Measurements from ENCODE around the gene DYNAP.

Gene DYNAP, protein sequence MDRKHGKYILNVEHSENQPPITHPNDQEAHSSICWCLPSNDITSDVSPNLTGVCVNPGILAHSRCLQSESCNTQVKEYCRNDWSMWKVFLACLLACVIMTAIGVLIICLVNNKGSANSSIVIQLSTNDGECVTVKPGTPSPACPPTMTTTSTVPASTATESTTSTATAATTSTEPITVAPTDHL

DNA sequence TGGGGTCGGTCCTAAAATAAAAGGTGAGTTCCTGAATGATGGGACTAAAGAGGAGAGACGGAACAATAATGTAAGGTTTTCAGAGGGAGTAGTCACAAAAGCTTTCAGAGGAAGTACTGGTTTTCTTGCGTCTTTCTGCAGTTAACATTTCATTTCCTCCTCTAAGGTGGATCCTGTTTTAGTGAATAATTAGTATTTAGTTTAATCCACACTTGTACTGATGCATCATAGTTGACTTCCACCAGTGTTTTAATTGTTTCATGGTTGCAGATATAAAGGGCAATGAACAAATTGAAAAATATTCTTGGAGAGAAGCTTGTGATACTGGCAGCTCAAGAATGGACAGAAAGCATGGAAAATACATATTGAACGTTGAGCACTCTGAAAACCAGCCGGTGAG lies at the start of gene DYNAP:
DYNAP (plus strand) TSS at position 301 of the 400 bp plus-strand sequence; CDS start at position 339, 38 bp downstream.
- no peak for DNase-seq

DNA sequence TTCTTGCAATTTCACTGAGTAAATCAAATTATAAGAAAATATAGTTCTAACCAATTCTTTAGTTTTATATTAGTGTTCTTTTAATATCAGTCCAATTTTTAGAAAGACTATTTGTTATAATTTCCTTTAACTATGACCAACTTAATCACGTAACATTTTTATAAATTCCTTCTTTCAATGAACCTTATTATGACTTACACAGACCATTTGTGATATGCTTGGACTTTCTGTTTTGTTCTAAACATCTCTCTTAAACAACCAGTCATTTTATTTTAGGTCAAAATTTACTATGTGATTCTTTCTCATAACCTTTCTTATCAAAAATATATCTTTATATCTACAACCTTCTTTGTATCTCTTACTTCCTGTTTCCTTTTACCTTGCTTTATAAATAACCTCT lies 39.5 kb upstream of the DYNAP start:
- DNase-seq = no peak

DNA sequence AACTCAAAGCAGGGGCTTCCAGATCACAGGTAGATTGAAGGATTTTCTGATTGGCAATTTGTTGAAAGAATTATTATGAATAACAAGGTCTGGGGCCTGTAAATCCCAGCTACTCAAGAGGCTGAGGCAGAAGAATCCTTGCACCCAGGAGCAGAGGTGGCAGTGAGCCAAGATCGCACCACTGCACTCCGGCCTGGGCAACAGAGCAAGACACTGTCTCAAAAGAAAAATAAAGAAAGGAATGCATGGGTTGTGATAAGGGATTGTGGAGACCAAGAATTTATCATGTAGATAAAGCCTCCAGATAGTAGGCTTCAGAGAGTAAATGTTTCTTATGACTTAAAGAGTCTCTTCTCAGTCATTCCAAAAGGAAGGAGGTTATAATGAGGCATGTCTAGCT lies 35.8 kb upstream of the DYNAP start:
- no peak for DNase-seq

DNA sequence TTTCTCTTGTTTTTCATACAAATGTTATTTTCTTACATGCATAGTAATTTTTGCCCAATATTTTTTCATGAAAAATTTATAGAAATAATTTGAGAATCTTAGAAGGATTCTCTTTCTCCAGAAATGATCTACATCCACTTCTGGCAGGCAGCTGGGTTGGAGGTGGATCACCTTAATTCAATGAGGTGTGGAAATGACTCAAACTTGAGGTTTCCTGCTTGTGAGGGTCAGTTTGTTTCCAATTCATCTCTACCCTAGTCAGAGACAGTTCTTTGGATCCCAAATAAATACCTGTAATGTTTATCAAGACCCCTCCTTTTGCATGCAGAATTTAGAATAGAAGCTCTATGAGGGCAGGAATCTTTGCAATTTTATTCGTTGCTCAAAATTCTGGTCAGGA lies 35.0 kb upstream of the DYNAP start:
- no peak for DNase-seq

DNA sequence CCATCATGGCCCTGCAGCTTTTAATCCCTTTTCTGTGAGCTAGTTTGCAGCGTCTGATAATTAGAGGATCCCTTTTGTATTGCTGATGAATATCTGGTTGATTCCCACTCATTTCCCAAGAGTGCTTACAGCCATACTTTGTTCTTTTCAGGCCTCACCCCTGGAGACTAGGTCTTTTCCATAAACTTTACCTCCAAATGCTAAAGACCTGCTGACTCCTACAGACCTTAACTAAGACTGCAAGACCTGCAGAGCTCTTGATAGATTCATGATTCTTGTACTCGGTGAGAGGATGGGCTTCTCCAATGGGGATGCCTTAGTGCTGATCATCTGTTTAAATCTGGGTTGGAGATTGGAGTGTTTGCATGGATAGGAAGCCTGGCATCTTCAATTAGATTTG lies 33.1 kb upstream of the DYNAP start:
- no peak for DNase-seq

DNA sequence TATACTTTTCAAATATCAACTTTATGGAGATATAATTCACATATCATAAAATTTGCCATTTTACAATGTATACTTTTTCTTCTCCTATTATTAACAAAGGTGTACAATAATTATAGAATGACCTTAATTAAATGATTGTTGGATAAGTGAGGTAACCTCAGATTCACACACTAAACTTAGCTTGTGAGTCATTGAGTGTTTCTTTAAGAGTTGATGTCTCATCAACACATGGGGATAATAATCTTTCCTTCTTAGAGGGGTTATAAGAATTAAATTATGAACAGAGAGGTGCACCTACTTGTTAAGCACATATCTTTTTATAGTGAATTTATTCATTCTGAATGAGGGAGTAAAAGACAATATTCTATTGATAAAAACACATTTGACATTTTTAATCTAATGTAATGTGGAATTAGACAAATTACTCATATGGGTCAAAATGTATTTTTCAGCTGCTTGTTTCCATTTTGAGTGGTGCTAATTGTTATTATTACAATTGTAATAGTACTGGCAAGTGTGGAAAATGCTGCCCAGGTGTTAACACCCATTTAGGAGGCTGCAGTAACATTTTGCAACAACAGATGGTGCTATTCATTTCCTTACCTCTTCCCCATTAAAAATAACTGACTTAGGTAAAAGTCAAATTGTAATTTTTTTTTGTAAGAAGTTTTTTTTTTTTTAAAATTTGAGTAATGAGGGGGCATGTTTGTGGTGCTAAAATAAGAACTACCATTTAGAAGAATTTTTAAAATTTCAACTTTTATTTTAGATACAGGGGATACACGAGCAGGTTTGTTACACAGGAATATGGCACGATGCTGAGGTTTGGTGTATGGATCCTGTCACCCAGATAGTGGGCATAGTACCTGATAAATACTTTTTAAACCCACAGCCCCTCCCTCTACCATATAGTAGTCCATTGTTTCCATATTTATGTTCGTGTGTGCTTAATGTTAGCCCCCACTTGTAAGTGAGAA lies 32.1 kb upstream of the DYNAP start:
- no peak for DNase-seq

DNA sequence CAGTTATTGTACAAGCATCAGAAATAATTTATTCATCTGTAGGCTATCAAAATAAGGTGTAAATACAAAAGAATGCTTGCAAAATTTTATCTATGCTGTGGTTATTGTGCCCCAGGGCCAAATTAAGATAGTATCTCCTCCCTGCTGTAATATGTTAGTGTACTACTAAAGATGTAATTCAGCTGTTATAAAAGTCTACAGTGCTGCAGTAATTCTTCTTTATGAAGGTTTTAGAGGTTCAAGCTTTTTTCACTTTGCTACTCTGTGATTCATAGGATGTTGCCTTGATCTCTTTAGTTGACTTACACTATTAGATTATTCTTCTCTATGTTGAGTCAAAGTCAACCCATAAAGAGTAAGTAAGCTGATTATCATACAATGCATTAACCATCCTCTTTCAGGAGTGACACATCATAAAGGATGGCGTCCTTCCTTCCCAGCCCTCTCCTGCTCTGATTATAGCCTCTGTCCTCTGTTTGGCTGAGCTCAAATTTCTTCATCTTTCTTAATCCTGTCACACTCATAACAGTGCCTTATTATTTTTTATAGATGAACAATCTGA lies 29.3 kb upstream of the DYNAP start:
- DNase-seq = no peak

DNA sequence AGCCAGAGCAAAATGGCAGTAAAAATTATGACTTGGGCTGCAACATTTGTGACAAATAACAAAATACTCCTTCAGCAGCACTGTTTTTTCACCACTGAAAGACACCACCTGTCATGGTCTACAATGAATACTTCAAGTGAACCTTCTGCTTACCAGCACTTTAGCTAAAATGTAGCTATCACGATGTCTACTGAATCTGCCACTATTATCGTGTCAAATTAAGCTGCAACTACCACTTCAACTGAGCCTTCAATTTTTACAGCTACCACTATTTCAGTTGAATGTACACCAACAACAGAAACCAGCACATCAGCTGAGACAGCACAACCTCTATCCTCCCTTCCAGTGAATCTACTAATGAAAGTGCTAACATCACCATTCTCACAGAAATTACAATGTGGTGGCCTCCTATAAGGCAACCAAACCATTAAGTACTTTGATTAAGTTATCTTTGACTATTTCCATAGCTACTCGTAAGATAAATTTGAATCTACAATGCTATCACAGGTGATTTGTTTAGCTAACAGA lies 10.8 kb upstream of the DYNAP start:
- no peak for DNase-seq

DNA sequence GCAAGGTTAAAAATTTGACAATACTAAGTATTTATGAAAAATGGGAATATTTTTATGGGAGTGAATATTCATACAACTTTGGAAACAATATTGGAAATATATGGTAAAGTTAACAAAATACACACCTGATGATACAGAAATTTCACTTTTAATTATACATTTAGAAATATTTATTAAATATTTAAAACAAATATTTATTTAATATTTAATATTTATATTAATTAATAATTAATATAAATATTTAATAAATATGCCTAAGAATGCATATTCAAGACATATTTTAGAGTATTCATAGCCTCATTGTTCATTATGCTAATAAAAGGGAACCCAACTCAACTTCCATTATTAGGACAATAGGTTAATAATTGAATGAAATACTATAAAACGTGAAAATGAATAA lies 7.0 kb upstream of the DYNAP start:
- DNase-seq = no peak

DNA sequence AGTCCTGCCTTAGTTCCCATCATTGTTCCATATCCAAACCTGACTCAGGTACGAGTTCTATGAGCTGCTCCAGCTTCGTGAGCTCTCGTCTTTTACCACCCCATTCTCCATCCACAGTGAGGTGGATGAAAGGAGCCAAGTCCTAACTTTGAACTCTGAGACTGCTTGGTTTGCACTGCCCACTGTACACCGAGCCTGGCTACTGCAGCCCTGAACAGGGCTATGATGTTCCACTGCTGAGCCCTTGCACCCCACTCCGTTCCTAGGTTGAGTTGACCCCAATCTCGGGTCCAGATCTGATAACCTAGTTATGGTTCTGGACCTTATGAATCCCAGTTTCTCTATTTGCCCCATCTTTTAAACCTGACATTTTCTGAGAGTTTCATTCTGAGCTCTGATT lies 5.3 kb upstream of the DYNAP start:
- no peak for DNase-seq

DNA sequence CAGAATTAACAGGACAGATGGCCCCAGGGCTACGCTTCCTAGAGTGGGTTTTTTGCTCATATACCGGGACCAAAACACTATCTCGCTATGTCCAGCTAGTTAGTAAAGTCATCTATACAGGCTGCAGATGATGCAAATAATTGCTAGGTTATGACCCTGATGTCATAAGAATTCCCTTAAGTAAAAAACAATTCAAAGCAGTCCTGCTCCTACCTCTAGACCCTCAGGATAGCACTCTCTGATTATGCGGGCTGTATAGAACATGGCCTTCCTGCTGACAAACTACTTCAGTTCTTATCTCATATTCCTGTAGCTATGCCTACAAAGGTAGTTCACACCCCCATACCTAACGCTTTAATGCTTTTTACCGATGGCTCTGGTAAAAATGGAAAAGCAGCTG lies 13.2 kb downstream of the DYNAP start:
- DNase-seq = no peak

DNA sequence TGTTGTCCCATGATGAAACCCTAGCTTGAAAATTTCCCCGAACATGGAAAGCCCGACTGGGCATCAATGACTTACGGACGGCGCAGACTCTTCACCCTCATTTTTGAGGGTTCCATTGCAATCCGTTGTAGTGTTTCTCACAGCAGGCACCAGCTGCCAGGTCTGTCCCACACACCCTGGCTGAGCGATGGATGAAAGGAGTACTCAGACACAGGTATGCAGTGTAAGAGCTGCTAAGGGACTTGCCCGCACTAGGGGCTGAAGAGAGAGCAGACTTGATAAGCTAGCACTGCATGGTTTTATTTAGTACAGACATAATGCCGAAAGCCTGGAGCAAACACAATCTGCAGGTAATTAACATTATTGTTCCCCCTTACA lies 15.8 kb downstream of the DYNAP start:
- DNase-seq = no peak

DNA sequence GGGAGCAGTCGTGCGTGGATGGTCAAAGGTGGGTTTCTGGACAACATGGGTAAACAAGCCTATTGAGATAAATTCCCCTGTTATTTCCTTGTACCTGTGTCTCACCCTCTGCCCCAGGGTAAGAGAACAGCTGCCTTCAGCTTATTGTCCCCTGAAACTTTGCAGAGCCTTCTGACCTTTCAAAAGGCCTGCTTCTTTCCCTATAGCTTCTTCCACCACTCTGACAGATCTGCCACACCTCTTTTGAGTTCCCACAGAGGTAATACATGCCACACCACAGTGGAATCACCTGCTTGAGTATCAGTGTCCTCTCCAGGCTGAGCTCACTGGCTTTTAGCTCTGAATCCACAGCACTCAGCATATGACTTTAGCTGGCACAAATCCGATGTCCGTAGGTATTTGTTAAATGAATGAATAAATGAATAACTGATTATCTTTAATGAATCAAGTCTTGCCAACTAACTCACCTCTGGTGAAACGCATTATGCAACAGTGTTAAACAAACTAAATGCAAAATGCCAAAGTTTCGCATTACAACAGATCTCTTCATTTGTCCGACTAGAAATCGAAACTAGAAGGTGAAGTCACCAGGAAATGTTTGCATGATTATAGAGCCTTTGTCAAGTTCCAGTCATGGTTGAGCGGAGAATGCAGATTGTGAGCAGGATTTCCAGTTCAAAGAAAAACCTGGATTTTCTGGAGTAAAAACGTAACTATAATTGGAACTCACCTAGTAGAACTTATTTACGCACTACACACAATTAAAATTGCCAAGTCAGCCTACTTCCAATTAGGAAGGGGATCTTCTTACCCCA lies 16.4 kb downstream of the DYNAP start:
- no peak for DNase-seq

DNA sequence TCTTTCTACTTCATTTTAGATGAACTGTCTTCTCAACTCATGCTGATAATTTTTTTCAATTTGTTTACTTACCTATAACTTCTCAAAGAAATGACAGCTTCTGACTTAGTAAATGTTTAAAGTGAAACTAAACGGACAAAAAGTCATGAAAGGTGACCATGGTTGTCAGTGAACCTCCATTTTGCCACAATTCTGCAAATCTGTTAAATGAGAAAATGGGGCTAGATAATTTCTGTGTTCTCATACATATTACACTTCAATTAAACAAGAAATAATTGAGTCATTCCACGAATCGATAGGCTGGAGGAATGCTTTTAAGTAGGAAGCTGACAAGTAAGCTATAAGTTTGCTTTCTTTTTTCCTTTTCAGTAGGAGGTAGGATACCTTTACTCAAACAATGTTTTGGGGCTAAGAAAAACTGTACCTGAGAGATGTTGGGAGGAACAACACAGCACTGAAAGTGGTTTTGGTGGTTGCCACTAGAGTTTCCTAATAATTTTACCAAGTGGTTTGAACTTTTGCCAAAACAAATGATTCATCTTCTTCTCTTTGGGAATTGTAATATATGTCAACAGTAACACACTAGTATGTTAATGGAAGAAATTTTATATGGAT lies 17.1 kb downstream of the DYNAP start:
- no peak for DNase-seq

DNA sequence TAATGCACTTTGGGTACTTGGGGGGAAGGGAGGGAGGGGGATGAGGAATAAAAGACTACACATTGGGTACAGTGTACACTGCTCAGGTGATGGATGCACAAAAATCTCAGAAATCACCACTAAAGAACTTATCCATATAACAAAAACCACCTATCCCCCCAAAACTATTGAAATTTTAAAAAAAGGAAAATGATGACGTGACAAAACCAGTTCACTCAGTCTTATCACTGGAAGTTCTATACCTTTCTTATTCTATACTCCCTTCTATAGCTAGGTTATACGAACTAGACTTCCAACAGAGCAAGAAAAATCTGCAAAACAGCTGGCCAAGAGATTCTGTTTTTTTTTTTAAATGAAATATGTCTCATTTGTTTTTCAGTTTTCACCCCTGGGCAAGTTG lies 20.8 kb downstream of the DYNAP start:
- no peak for DNase-seq

DNA sequence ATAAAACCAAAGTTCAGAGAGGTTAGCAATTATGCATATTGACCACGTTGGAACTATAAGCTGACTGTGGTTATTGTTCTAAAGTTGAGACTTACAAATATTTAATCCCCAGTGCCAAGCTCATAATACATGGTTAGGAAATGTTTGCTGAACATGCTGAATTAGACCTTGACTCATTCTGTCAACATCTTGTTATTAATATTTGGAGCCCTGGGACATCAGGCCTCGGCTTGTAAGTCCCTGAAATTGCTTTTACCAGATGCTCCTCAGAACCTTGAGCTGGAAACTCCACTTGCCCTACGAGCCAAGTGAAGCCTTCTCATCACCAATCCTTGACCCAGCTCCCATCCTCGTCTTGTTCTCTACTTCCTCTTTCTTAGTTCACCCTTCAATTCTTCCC lies 21.2 kb downstream of the DYNAP start:
- DNase-seq = no peak

DNA sequence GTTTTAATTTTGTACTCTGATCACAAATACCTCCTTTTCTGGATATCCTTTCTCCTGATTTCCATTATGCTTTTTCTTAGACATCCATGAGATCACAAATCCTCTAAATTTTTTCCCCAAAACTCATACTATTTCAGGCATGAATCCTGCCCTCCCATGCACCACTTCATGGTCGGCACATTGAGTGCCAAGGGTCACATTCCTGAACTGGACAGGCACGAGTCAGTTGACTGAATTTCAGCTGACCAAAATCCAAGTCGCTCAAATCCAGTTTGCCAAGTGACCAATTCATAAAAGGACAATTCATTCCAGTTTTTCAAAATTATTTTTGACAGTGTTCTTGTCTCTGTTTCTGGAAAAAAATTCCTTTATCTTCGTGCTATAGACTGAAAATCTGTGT lies 22.1 kb downstream of the DYNAP start:
- DNase-seq = no peak

DNA sequence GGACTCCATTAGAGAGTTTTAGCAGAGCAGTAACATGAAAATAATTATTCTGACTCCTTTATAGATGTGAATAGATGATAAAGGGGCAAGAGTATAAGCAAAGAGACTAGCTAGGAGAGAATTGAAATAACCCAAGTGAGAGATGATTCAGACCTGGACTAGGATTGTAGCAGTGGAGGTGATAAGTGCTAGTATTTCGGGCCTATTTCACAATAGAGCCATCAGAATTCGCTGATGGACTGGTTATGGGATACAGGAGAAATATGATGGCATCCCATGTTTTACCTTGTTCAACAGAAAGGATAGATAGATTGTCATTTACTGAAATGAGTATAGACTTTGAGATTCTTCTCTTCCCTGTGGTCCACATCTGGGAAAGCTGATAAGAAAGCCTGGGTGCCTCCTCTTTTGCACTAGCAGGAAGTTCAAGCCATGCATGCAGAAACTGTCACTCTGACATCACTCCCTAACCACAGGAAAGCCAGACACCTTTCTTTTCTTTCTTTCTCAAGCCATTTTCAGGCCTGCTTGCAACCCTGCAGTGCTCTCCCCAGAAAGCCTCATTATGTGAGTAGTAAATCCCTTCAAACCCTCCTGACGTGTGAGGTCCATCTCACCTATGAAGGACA lies 25.3 kb downstream of the DYNAP start:
- no peak for DNase-seq

DNA sequence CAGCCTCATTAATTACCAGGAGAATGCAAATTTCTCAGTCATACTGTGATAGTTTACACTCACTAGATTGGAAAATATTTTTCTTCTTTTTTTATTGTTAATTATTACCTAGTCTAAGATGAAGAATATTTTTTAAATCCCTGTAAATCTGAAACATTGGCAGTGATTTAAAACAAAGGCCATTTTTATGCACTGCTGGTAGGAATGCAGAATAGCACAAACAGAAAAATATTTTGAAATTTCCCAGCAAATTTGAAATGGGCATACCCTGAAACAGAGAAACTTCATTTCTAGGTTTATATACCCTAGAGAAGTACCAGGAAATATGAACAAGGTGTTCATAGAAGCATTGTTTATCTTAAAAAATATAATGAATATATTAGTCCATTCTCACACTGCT lies 31.0 kb downstream of the DYNAP start:
- DNase-seq = no peak

DNA sequence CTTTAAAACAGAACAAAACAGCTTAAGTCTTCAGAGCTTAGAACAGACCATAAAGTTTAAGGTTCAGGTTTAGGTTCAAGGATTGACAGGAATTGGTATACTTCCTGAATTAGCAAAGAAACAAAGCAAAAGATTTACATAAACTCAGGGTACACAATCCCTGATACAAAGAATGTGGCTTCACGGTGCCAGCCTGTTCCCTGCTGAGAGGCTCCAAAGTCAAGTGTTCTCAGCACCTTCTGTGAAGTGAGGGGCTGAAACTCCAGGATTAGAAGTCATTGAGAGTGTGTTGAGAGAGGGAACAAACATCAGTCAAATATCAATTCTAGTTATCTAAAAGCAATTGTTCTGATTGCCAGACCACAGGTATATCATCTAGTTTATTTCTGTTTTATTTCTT lies 35.7 kb downstream of the DYNAP start:
- DNase-seq = no peak

DNA sequence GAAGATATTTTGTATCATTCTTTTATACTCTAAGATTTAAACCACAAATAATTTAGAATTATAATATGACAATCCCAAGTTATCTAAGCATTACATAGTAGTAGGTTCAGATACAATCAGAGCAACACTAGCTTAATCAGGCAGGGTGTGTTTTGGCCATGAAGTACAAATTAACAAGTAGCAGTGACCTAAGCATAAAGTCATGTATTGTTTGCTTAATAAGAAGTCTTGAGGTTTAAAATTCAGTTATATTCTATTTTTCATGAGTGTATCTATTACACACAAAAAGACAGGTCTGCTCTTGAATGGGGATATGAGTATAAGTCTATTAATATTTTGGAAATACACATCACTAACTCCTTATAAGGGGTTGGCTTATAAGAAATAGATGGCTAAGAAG lies 39.9 kb downstream of the DYNAP start:
- no peak for DNase-seq

DNA sequence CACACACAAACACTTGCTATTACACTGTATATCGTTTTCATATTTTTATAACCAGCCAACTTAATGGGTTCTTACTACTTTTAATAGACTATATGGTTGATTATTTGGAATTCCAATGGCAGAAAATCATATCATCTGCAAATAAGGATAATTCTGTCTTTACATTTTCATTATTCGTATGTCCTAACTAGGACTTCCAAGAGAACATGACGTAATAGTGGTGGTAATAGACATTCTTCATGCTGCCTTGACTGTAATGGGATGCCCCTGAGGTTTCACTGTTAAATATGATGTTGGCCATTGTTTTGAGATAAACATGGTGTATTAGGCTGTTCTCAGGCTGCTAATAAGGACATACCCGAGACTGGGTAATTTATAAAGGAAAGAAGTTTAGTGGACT lies 45.2 kb downstream of the DYNAP start:
- DNase-seq = no peak
